GM20000 (cell line): ENCODE measurements around the gene MED22.

Experiments used
- DNase-seq: peaks from one replicate; pipeline ENCODE4 v3.0.0; 2012; ENCODE audit warnings: low spot score
- TF ChIP-seq, protein P1 (sequence below): IDR thresholded peaks from 2 replicates; pipeline ENCODE4 v1.5.1; 2012; ENCODE audit warnings: mild to moderate bottlenecking, control low read depth; ENCODE audit errors: extremely low read depth, missing control alignments

MED22 gene

GRCh38 chr9:133389562-133389961 lies 41.6 kb upstream of the MED22 start:
- TF ChIP-seq, protein P1, sequence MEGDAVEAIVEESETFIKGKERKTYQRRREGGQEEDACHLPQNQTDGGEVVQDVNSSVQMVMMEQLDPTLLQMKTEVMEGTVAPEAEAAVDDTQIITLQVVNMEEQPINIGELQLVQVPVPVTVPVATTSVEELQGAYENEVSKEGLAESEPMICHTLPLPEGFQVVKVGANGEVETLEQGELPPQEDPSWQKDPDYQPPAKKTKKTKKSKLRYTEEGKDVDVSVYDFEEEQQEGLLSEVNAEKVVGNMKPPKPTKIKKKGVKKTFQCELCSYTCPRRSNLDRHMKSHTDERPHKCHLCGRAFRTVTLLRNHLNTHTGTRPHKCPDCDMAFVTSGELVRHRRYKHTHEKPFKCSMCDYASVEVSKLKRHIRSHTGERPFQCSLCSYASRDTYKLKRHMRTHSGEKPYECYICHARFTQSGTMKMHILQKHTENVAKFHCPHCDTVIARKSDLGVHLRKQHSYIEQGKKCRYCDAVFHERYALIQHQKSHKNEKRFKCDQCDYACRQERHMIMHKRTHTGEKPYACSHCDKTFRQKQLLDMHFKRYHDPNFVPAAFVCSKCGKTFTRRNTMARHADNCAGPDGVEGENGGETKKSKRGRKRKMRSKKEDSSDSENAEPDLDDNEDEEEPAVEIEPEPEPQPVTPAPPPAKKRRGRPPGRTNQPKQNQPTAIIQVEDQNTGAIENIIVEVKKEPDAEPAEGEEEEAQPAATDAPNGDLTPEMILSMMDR: no peak

DNA sequence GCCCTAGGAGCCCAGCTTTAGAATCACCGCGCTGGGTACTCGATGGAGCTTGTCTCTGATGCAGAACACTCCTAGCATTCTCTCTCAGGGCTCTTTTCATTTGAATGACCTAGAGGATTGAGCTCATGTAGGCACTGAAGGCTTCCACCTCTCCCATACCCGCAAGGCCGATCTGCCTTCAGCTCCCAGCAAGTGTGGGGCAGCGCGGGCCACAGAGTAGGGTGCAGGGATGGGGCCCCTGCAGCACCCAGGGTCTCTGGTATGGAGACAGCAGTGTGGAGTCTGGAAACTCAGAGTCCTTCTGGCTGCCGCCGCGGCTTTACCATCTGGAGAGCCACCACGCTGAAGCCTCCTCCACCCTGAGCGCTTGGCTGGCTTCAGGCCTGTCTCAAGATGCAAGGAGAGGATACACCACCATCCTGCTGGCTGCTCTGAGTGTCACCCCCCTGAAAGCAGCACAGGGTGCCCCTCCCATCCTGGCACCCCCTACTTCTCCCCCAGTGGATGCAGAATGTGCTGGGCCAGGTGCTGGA lies 41.2 kb upstream of the MED22 start:
- DNase-seq: no peak
- TF ChIP-seq, protein P1: no peak

More at GRCh38 chr9:133389562-133389961, 41.6 kb upstream of the MED22 start:
- DNase-seq: no peak

DNA sequence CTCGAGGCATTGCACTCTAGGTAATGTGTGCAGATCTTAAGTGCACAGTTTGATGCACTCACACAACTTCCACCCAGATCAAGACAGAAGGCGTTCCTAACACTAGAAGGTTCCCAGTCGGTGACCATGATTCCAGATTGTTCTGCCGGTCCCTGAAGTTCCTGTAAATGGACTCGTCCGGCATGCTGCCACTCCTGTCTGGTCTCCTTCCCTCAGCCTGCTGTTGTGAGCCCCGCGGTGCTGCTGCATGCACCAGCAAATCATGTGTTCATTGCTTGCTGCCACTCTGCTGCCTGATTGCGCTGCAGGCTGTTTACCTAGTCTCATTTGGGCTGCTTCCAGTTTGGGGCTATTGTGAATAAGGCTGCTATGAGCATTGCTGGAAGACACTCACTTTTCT lies 39.7 kb upstream of the MED22 start:
- TF ChIP-seq, protein P1: no peak

DNA sequence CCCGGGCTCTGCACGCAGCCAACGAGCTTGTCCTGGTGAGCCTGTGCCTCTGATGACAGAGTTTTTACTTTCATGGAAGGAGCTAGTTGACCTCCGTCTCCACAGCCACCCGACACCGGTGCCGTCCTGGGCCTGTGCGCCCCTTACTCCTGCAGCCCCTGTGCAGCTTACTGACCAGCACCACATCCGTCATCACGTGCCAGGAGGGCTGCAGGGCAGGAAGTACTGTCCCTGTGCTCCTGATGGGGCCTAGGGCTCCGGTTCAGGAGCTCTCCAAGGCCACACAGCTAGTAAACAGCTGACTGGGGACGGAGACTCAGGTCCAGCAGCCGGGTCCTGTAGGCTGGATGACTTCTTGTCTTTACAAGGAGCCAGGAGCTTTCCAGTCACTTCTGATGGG lies 38.4 kb upstream of the MED22 start:
- TF ChIP-seq, protein P1: no peak
- no peak for DNase-seq

More for the DNA sequence above, 39.7 kb upstream of the MED22 start:
- no peak for DNase-seq

DNA sequence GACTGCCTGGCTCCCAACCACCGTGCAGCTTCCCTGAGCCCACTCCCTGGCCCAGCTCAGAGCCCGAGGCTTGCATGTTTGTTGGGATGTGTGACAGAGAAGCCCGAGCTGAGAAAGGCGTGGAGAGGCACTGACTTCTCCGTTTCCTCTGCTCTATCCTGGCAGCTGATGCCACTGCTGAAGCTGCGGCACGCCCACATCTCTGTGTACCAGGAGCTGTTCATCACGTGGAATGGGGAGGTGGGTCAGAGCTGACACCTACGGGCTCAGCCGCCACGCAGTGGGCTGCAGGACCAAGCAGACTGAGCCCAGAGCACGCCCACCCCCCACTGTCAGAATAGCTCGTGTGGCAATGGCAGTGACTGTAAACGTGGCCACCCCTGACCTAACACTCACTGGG lies 37.5 kb upstream of the MED22 start:
- DNase-seq: no peak
- TF ChIP-seq, protein P1: no peak

GRCh38 chr9:133384736-133385321 lies 36.9 kb upstream of the MED22 start:
- TF ChIP-seq, protein P1: no peak
- no peak for DNase-seq

GRCh38 chr9:133383438-133383837 lies 35.5 kb upstream of the MED22 start:
- TF ChIP-seq, protein P1: no peak
- no peak for DNase-seq
